ENCODE results near the gene AOPEP.

The AOPEP gene

GRCh38 chr9:95115104-95115503 is 388.6 kb downstream of the AOPEP start:
- CTCF ChIA-PET: no interaction called here
- POLR2A ChIA-PET (ENCODE audit: low non-redundant PET): no interaction called here
- no peak for DNase-seq (ENCODE audit: low spot score)
- TF ChIP-seq CTCF (conservative IDR thresholded peaks at IDR 0.05; ENCODE audit: low read depth): no peak
- H3K27ac ChIP-seq: peak overlapping the region; percentile 5; the same call in 1 of the 2 replicates

GRCh38 chr9:95116002-95116807 is 389.7 kb downstream of the AOPEP start:
- DNase-seq (ENCODE audit: low spot score): no peak
- CTCF ChIA-PET: interaction anchor here (0.5 to 1.4 kb wide), 7 partner anchors 11 to 487 kb away, joined by 3 to 7 read pairs (median 4); no protein-coding TSS in a partner anchor
- no peak; the same call in 1 of the 2 replicates for TF ChIP-seq CTCF (conservative IDR thresholded peaks at IDR 0.05; ENCODE audit: low read depth)
- POLR2A ChIA-PET (ENCODE audit: low non-redundant PET): no interaction called here
- peak overlapping the region; percentile 31; the same call in 1 of the 2 replicates for H3K27ac ChIP-seq

GRCh38 chr9:95116808-95117204 is 390.3 kb downstream of the AOPEP start:
- CTCF ChIA-PET: interaction anchor here (0.5 to 1.4 kb wide), 5 partner anchors 11 to 448 kb away, joined by 3 to 5 read pairs (median 4); no protein-coding TSS in a partner anchor
- DNase-seq (ENCODE audit: low spot score): no peak
- POLR2A ChIA-PET (ENCODE audit: low non-redundant PET): no interaction called here
- peak overlapping the region; percentile 31; the same call in 1 of the 2 replicates for H3K27ac ChIP-seq
- TF ChIP-seq CTCF (conservative IDR thresholded peaks at IDR 0.05; ENCODE audit: low read depth): no peak

- DNase-seq (ENCODE audit: low spot score): no peak
- POLR2A ChIA-PET (ENCODE audit: low non-redundant PET): interaction anchor here (0.7 kb wide), 1 partner anchor 392 kb away, joined by 6 read pairs; no protein-coding TSS in a partner anchor
- no peak overlapping the region for H3K27ac ChIP-seq
- TF ChIP-seq CTCF (conservative IDR thresholded peaks at IDR 0.05; ENCODE audit: low read depth): no peak
- CTCF ChIA-PET: interaction anchor here (0.6 to 2.1 kb wide), 2 partner anchors 10 to 450 kb away, joined by 3 to 5 read pairs; no protein-coding TSS in a partner anchor
These were observed 392.1 kb downstream of the AOPEP start for GRCh38 chr9:95118596-95118995.

- DNase-seq (ENCODE audit: low spot score): no peak
- CTCF ChIA-PET: interaction anchor here (0.6 to 0.9 kb wide), 2 partner anchors 28 to 440 kb away, joined by 3 read pairs; no protein-coding TSS in a partner anchor
- no peak for TF ChIP-seq CTCF (conservative IDR thresholded peaks at IDR 0.05; ENCODE audit: low read depth)
- POLR2A ChIA-PET (ENCODE audit: low non-redundant PET): no interaction called here
- no peak overlapping the region for H3K27ac ChIP-seq
These were observed 394.4 kb downstream of the AOPEP start for GRCh38 chr9:95120781-95121370.

- H3K27ac ChIP-seq: peak overlapping the region; percentile 34
- ChIA-PET POLR2A (ENCODE audit: low non-redundant PET) (interaction anchor here (0.7 kb wide), 1 partner anchor 73 kb away, joined by 5 read pairs; no protein-coding TSS in a partner anchor), CTCF (interaction anchor here (0.9 to 7.1 kb wide), 4 partner anchors 14 to 444 kb away, joined by 3 to 132 read pairs (median 5); no protein-coding TSS in a partner anchor)
- TF ChIP-seq CTCF (conservative IDR thresholded peaks at IDR 0.05; ENCODE audit: low read depth): no peak
- DNase-seq (ENCODE audit: low spot score): no peak
These were observed 398.3 kb downstream of the AOPEP start for GRCh38 chr9:95124582-95125367.
